TTC549 (cell line): Measurements from ENCODE around the gene VWA8.
"Not testable (repeated sequence)": the region's sequence is repeated elsewhere in the genome, so short reads cannot be mapped to it uniquely, and the experiment has no call there.

Experiments used
- FAIRE-seq: peaks from 2 replicates; lab custom pipeline; 2012; peaks lifted over from hg19 to GRCh38; lab: Jason Lieb, UNC

The VWA8 gene

GRCh38 chr13:41643507-41643906 lies 317.4 kb downstream of the VWA8 start:
- no peak for FAIRE-seq

DNA sequence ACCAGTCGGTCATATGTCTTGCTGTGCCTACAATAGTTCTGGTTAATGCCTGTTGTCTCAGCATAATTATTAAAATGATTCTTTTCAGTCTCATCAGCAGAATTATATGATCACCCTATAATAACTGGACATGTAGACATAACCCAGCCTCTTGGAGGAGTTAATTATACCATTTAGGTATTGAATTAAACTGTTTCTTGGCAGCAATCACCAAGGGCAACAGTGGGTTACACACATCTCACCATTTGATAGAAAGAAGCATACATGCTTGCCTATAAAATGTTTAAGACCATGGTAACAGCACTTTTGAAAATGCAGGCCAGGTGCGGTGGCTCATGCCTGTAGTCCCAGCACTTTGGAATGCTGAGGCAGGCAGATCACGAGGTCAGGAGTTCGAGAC lies 318.9 kb downstream of the VWA8 start:
- FAIRE-seq = no peak

- no peak for FAIRE-seq
Observed at GRCh38 chr13:41641429-41641828, 319.5 kb downstream of the VWA8 start.

GRCh38 chr13:41639955-41640780 lies 320.7 kb downstream of the VWA8 start:
- FAIRE-seq = no peak

- no peak for FAIRE-seq
Observed at GRCh38 chr13:41639237-41639904, 321.5 kb downstream of the VWA8 start.

DNA sequence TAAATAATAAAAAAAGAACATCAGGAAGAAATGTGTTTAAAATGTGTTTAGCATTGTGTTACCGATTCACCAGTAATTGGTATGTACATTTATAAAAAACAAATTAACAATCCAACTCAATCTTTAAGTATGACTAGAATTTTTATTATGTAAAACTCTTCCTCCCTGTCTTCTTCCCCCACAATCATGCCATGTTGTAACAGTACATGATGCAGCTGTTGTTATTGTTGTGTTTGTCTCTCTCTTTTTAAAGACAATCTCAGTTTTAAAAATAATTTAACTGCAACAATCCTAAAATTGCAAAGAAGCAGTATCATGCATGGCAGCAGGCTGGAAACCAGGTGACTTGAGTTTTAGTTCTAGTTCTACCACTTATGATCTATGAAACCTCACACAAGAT lies 323.3 kb downstream of the VWA8 start:
- FAIRE-seq = no peak

DNA sequence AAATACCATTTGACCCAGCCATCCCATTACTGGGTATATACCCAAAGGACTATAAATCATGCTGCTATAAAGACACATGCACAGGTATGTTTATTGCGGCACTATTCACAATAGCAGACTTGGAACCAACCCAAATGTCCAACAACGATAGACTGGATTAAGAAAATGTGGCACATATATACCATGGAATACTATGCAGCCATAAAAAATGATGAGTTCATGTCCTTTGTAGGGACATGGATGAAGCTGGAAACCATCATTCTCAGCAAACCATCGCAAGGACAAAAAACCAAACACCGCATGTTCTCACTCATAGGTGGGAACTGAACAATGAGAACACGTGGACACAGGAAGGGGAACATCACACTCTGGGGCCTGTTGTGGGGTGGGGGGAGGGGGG lies 323.9 kb downstream of the VWA8 start:
- FAIRE-seq = not testable (repeated sequence)

DNA sequence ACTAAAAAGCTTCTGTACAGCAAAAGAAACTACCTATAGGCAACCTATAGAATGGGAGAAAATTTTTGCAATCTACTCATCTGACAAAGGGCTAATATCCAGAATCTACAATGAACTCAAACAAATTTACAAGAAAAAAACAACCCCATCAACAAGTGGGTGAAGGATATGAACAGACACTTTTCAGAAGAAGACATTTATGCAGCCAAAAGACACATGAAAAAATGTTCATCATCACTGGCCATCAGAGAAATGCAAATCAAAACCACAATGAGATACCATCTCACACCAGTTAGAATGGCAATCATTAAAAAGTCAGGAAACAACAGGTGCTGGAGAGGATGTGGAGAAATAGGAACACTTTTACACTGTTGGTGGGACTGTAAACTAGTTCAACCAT lies 324.3 kb downstream of the VWA8 start:
- not testable (repeated sequence) for FAIRE-seq

DNA sequence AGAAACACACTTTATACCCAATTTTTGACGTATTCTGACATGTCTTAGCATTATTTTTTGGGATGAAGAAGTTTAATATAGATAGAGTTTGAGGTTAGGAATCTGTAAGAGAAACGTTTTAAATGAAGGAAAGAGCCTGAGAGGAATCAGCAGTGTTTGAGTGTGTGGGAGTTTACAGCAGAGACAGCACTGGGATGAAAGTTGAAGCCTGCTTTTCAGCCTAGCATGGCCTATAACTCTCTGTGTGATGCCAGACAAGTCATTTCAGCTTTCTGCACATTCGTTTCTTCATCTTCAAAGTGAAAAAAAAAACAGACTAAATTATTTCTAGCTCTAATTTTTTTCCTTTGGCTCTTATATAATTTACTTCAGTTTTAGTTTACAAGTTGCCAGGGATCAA lies 326.5 kb downstream of the VWA8 start:
- FAIRE-seq = no peak

- no peak for FAIRE-seq
Observed at GRCh38 chr13:41633776-41634175, 327.1 kb downstream of the VWA8 start.

DNA sequence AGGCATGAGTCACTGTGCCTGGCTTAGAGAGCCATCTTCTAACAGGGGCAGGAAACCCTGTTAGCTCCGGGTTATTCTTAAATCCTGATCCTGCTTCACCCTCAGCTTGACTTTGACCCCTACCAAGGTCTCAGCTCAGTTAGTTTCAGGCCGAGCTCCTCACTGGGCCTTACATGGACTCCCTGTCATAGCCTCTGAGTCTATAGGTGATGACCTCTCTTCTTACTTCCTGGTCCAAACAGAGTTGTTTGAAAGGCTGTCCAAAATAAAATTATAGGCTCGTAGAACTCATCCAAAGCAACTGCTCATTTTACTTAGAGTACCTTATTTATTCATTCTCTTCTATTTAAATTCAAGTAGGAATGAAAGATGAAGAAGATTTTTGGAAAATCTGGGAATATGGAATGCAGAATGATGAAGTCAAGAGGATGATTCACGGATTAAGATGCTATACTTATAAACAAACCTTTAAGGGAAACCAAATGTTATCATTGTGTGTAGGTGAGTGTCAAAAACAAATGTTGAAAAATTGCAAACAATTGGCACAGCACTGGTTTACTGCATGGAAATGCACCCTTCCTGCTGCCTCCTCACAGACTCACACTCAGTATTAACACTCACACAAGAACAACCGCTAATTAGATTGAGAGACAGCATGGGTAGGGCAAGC lies 329.5 kb downstream of the VWA8 start:
- no peak for FAIRE-seq

GRCh38 chr13:41627425-41627824 lies 333.5 kb downstream of the VWA8 start:
- no peak for FAIRE-seq

- no peak for FAIRE-seq
Observed at GRCh38 chr13:41624041-41624440, 336.9 kb downstream of the VWA8 start.

GRCh38 chr13:41622432-41623429 lies 338.2 kb downstream of the VWA8 start:
- FAIRE-seq = no peak

DNA sequence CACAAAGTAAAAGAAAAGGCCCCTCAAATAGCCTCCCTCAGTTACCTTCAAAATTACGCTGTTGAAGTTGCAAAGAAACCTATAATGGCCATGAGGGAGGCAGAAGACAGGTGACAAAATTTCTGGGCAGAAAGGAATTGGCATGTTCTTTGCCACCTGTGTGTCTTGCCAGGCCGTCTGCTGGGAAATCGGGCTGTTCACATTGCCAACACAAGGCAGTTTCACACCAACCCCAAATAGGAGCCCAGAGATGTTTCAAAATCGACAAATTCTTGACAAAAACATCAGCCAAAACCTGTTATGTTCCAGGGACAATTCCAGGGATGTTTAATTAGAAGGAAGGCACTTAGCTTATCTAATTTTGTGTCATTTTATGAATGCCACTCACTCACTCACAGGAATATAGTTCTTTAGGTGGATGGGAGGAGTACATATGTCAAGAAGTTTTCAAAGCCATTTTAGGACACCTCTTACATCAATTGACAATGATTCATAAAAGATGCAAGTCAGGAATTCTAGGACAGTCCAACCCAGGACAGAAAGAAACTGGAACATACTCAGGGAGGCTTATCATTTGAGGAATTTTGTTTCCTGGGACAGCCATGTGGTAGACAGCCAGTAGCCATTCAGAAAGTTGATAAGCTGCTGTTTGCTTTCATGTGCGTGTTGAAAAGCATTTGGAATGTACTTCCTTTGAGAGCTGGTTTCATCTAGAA lies 339.0 kb downstream of the VWA8 start:
- FAIRE-seq = no peak

- not testable (repeated sequence) for FAIRE-seq
Observed at GRCh38 chr13:41617633-41618032, 343.3 kb downstream of the VWA8 start.

DNA sequence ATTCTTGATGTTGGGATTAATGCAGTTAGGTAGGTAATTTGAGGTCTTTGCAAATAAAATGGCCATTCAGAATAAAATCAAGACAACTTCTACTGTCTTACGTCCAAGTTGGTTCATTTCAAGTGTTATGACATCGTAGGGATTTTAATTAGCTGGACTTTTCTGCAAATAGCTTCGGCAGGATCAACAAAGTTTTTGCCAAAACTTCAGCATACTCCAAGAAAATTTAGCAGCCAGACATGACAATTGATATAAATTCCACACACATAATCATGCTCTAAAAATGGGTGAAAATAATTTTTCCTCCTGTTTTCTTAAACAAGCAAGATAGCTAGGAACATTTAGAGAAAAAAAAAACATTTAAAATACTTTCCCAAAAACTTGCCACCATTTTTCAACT lies 344.8 kb downstream of the VWA8 start:
- FAIRE-seq = no peak

DNA sequence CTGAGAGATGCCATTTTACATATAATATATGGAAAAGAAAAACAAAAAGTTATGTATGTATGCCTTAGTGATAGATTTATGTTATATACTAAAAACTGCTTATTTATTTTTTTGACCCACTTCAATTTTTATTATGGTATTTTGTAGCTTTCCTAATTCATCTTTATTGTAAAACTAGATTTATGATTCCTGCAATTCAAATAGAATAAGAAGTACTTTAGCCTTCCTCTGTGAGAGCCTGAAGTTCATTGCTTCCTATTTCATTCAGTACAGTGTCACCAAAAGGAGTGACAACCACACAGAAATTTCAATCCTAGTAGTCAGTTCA lies 345.4 kb downstream of the VWA8 start:
- no peak for FAIRE-seq

- FAIRE-seq = no peak
Observed at GRCh38 chr13:41614671-41615527, 346.0 kb downstream of the VWA8 start.

DNA sequence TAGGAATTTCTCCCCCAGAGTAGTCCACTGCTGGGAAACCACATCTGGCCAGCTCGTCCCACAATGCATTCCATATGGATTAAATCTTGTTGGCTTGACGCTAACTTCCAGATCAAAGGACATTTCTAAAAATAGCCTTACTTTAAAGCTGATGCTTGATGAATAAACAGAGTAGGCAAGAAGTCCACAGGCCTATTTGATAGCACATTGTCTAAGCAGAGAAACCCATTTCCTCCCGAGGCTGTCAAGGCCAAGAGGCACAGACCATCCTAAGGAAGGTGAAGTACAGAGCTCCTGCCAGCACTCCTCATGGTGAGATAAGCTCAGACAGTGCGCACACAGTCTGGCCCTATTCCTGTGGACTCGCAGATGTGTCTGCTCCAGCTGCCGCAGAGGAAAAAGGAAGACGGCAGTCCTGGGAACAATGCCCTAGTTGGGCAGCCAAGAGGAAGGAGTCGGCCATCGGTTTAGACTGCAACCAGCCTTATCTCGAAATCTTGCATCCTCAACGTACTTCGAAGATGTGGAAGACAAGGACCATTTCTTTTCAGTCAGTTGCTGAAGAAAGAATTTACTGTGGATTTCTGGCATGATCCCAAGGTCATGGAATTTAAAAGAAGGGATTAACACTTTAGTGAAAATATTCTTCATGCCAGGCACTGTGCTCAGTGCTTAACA lies 346.8 kb downstream of the VWA8 start:
- no peak for FAIRE-seq
